Measurements from ENCODE around the gene CACNA2D3.

The CACNA2D3 gene

DNA sequence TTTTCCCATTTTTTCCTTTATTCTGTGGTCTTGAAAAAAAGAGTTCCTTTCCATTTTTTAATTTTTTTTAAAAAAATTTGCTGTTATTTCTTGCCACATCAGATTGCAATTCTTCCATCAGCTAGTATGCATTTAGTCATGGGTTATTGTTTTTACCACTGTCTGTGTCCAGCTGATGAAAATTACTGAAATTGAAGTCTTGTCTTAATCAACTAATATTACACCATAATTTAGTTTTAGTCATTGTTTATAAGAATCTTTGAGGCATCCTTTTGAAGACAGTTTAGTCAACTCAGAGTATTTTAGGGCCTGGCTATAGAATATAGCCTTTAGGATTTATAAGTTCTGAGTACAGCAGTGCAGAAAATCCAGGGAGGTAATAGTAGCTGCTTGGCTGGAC is 633.4 kb downstream of the CACNA2D3 start:
- TF ChIP-seq, protein P1, sequence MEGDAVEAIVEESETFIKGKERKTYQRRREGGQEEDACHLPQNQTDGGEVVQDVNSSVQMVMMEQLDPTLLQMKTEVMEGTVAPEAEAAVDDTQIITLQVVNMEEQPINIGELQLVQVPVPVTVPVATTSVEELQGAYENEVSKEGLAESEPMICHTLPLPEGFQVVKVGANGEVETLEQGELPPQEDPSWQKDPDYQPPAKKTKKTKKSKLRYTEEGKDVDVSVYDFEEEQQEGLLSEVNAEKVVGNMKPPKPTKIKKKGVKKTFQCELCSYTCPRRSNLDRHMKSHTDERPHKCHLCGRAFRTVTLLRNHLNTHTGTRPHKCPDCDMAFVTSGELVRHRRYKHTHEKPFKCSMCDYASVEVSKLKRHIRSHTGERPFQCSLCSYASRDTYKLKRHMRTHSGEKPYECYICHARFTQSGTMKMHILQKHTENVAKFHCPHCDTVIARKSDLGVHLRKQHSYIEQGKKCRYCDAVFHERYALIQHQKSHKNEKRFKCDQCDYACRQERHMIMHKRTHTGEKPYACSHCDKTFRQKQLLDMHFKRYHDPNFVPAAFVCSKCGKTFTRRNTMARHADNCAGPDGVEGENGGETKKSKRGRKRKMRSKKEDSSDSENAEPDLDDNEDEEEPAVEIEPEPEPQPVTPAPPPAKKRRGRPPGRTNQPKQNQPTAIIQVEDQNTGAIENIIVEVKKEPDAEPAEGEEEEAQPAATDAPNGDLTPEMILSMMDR (IDR thresholded peaks at IDR 0.05) = no peak
- no peak for TF ChIP-seq ZFX (IDR thresholded peaks at IDR 0.05; ENCODE audit: borderline replicate concordance)
- no peak overlapping the region for H3K27ac ChIP-seq

DNA sequence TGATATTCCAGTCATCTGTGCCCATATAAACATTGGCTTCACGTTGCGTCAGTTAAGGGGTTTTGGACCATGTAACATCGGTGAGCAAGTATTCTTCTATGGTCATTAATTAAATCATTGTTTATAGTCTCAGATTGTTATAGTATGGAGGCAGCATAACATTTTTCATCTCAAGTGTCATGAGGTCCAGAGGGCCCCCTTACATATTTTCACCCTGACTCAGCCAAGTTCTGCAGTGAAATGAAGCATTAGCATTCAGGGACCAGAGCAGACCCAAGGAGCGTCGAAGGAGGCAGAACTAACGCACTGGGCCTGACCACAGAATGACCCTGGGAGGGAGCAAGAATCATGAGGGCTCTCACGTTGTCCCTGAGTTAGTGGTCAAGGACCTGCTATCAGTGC is 634.0 kb downstream of the CACNA2D3 start:
- H3K27ac ChIP-seq = no peak overlapping the region

DNA sequence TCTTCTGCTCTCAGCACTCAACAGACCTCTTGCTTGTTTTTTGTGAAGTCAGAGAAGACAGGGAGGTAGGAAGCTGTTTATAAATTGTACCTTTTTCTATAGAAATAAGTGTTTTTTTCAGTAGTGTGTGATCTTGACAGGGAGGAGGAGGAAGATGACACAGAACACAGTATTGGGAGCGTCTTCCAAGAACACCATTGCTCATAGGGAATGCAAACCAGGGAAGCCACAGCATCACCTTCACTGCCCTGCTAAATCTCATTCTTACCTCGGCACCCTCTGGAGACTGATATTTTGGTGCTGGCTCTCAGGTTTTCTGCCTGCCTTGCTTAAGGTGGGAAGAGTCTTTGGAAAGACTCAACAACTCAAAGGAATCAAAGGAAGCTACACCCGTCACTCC is 636.1 kb downstream of the CACNA2D3 start:
- no peak for TF ChIP-seq ZFX (IDR thresholded peaks at IDR 0.05; ENCODE audit: borderline replicate concordance)
- TF ChIP-seq, protein P1 (IDR thresholded peaks at IDR 0.05) = no peak
- H3K27ac ChIP-seq = no peak overlapping the region

More for the DNA sequence above, 634.0 kb downstream of the CACNA2D3 start:
- TF ChIP-seq ZFX (IDR thresholded peaks at IDR 0.05; ENCODE audit: borderline replicate concordance) = no peak
- TF ChIP-seq, protein P1 (IDR thresholded peaks at IDR 0.05) = no peak

GRCh38 chr3:54759166-54759565 is 636.8 kb downstream of the CACNA2D3 start:
- no peak overlapping the region for H3K27ac ChIP-seq
- TF ChIP-seq ZFX (IDR thresholded peaks at IDR 0.05; ENCODE audit: borderline replicate concordance) = no peak
- TF ChIP-seq, protein P1 (IDR thresholded peaks at IDR 0.05) = no peak

GRCh38 chr3:54760201-54760600 is 637.8 kb downstream of the CACNA2D3 start:
- no peak for TF ChIP-seq ZFX (IDR thresholded peaks at IDR 0.05; ENCODE audit: borderline replicate concordance)
- TF ChIP-seq, protein P1 (IDR thresholded peaks at IDR 0.05) = no peak

DNA sequence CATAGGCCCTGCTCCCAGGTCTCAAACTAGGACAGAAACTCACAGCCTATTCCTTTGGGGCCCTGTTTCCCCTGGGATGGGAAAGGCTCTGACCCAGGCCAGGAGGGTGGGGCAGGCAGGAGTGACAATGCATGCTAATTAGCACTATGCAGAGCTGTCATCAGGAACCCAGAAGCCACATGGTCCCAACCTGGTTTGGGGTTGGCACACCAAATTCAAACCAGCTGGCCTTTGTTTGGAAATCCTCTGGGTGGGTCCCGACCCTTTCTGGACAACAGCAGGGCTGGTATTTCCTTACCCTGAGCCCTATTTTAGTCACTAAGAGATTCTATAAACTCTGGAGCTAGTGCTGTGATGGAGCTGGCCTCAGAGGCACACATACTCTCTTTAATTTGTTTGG is 639.3 kb downstream of the CACNA2D3 start:
- TF ChIP-seq ZFX (IDR thresholded peaks at IDR 0.05; ENCODE audit: borderline replicate concordance) = no peak
- TF ChIP-seq, protein P1 (IDR thresholded peaks at IDR 0.05) = no peak
- H3K27ac ChIP-seq = no peak overlapping the region

More at GRCh38 chr3:54760201-54760600, 637.8 kb downstream of the CACNA2D3 start:
- H3K27ac ChIP-seq = no peak overlapping the region

GRCh38 chr3:54764911-54765310 is 642.6 kb downstream of the CACNA2D3 start:
- TF ChIP-seq, protein P1 (IDR thresholded peaks at IDR 0.05) = no peak
- TF ChIP-seq ZFX (IDR thresholded peaks at IDR 0.05; ENCODE audit: borderline replicate concordance) = no peak
- no peak overlapping the region for H3K27ac ChIP-seq
